ENCODE results near the gene FAM124A. TPM values are rescaled to one million over a fixed set of nuclear protein-coding genes. Genes with fewer than 3 reads are reported as not detected.

The FAM124A gene
- total RNA-seq, 5 donors from 2014 or later (not counting 1 experiment from before 2014, with no cell fraction given) = 0.09 TPM; not detected in 4

DNA sequence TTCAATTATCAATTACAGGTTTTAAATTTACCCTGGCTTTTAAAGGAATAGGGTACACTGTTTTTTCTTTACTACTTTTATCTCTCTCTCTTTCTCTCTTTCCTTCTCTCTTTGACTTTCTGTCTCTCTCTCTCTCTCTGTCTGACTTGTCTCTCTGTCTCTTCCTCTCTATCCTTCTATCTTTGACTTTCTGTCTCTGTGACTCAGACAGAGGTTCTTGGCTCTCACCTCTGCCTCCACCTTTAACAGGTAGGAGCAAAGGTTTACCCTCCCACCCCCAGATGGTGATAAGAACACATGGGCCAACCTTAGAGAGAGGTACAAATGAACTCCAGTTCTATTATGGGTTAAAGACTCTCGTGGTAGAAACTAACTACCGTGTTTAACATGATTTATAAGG is 20.3 kb upstream of the FAM124A start:
- WGBS (ENCODE audit: insufficient coverage) = no CpG with 5 or more reads among the region's 2 CpGs
- peaks cover 0 to 8% (median 4%) of the 10 kb centered on the region in 3 donors for H3K9me3 Mint-ChIP-seq
- no peaks in the 10 kb centered on the region for H3K4me1 ChIP-seq (ENCODE audit: control insufficient read depth in 1 of 2, extremely low read depth in 1 of 2, insufficient read depth in 2 of 2, low read length in 2 of 2)
- H3K4me3 ChIP-seq (ENCODE audit: control insufficient read depth in 1 of 2, extremely low read depth in 1 of 2, low read length in 1 of 2) = no peak overlapping the region
- H3K27ac Mint-ChIP-seq = no peak overlapping the region
- ATAC-seq (replicated peaks in 1 of 4) (no peak), DNase-seq (no peak)
- no peaks in the 10 kb centered on the region for H3K4me1 Mint-ChIP-seq
- H3K36me3 Mint-ChIP-seq = no peaks in the 10 kb centered on the region
- H3K27me3 ChIP-seq (replicated peaks in 1 of 2; ENCODE audit: control insufficient read depth in 2 of 2, extremely low read depth in 1 of 2, insufficient read depth in 2 of 2, low read length in 1 of 2) = peaks cover 0 to 11% of the 10 kb centered on the region in 2 experiments
- POLR2A ChIA-PET = no interaction called here
- peaks cover 15 to 22% of the 10 kb centered on the region in 2 donors for H3K27me3 Mint-ChIP-seq
- H3K27ac ChIP-seq (ENCODE audit: low read length) = no peak overlapping the region
- H3K36me3 ChIP-seq (ENCODE audit: control insufficient read depth in 2 of 2, extremely low read depth in 1 of 2, insufficient read depth in 1 of 2, low read length in 1 of 2) = no peaks in the 10 kb centered on the region
- H3K4me3 Mint-ChIP-seq = no peak overlapping the region
- CTCF ChIA-PET = no interaction called here
- no peaks in the 10 kb centered on the region for H3K9me3 ChIP-seq

DNA sequence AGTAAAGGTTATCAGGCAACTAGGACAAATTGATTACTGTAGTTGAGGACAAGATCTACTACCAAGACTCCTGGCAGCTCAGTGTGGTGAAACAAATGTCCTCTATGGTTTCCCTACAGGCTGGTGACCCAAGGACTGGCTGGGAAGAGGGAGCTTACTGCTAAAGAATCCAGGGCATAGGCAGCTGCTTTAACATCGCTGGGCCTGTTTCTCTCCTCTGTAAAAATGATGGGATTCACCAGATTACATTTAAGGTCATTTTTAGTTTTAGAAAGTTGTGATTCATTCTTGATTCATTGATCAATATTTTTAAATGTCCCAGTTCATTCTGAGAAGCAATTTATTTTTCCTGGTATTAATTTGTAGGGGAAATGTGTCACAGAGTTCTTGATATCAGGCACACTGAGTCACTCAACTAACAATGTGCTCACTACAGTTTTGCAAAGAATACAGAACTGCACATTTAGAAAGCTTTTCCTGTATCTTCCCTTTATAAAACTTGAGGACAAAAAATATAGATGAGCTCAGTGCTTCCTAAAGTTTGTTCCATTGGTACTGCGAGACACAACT is 19.6 kb upstream of the FAM124A start:
- WGBS (ENCODE audit: insufficient coverage) = no CpG with 5 or more reads among the region's 2 CpGs
- Histone ChIP-seq H3K9me3 (no peaks in the 10 kb centered on the region), H3K4me1 (ENCODE audit: control insufficient read depth in 1 of 2, extremely low read depth in 1 of 2, insufficient read depth in 2 of 2, low read length in 2 of 2) (no peaks in the 10 kb centered on the region), H3K4me3 (ENCODE audit: control insufficient read depth in 1 of 2, extremely low read depth in 1 of 2, low read length in 1 of 2) (no peak overlapping the region), H3K27ac (ENCODE audit: low read length) (no peak overlapping the region), H3K27me3 (replicated peaks in 1 of 2; ENCODE audit: control insufficient read depth in 2 of 2, extremely low read depth in 1 of 2, insufficient read depth in 2 of 2, low read length in 1 of 2) (peaks cover 0 to 11% of the 10 kb centered on the region in 2 experiments), H3K36me3 (ENCODE audit: control insufficient read depth in 2 of 2, extremely low read depth in 1 of 2, insufficient read depth in 1 of 2, low read length in 1 of 2) (no peaks in the 10 kb centered on the region)
- Mint-ChIP-seq H3K4me3 (no peak overlapping the region), H3K27ac (no peak overlapping the region), H3K4me1 (no peaks in the 10 kb centered on the region), H3K27me3 (peaks cover 17 to 25% of the 10 kb centered on the region in 2 donors), H3K9me3 (peaks cover 0 to 8% (median 4%) of the 10 kb centered on the region in 3 donors), H3K36me3 (no peaks in the 10 kb centered on the region)
- ChIA-PET POLR2A (no interaction called here), CTCF (no interaction called here)
- ATAC-seq (replicated peaks in 1 of 4) (no peak), DNase-seq (no peak)

DNA sequence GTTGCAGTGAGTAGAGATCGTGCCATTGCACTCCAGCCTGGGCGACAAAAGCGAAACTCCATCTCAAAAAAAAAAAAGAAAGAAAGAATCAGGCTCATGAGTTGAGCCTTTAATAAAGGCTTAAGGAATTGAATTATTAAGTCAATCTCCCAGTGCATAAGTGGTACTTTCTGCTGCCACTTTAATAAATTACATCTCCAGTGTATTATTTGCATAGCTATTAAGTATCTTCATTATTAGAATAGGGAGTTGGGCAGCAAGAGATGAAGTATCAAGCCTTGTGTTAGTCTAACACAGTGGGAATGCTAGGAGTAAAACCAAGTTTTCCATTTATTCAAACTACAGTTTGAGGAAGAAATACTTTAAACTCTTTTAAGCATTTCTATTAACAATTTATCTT is 15.6 kb upstream of the FAM124A start:
- H3K4me3 Mint-ChIP-seq = no peak overlapping the region
- Histone ChIP-seq H3K4me3 (ENCODE audit: control insufficient read depth in 1 of 2, extremely low read depth in 1 of 2, low read length in 1 of 2) (no peak overlapping the region), H3K27me3 (replicated peaks in 1 of 2; ENCODE audit: control insufficient read depth in 2 of 2, extremely low read depth in 1 of 2, insufficient read depth in 2 of 2, low read length in 1 of 2) (peaks cover 2 to 17% of the 10 kb centered on the region in 2 experiments), H3K27ac (ENCODE audit: low read length) (no peak overlapping the region), H3K4me1 (ENCODE audit: control insufficient read depth in 1 of 2, extremely low read depth in 1 of 2, insufficient read depth in 2 of 2, low read length in 2 of 2) (no peaks in the 10 kb centered on the region), H3K9me3 (no peaks in the 10 kb centered on the region), H3K36me3 (ENCODE audit: control insufficient read depth in 2 of 2, extremely low read depth in 1 of 2, insufficient read depth in 1 of 2, low read length in 1 of 2) (no peaks in the 10 kb centered on the region)
- no peaks in the 10 kb centered on the region for H3K36me3 Mint-ChIP-seq
- ChIA-PET POLR2A (no interaction called here), CTCF (no interaction called here)
- peaks cover 36 to 47% of the 10 kb centered on the region in 2 donors for H3K27me3 Mint-ChIP-seq
- WGBS (ENCODE audit: insufficient coverage) = no CpG with 5 or more reads among the region's 3 CpGs
- no peaks in the 10 kb centered on the region for H3K9me3 Mint-ChIP-seq
- ATAC-seq (replicated peaks in 1 of 4) = no peak
- no peak for DNase-seq
- no peak overlapping the region for H3K27ac Mint-ChIP-seq
- H3K4me1 Mint-ChIP-seq = no peaks in the 10 kb centered on the region

DNA sequence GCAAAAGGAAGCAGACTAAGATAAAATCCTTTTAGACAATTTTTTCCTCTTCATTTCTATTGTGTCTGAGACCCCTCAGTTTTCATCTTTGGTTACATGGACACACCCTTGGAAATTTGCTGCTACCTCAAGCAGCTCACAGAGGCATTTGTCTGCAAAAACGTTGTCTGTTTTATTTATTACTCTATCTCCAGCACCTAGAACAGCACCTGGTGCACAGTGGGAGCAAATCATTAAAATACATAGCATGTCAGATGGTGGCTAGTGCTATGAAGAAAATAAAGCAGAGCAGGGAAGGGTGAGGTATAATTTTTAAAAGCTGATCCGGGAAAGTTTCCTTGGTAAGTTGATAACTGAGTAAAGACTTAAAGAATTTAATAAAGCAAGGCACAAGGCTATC is 14.3 kb upstream of the FAM124A start:
- no peak for DNase-seq
- H3K27ac ChIP-seq (ENCODE audit: low read length) = no peak overlapping the region
- no peak overlapping the region for H3K4me3 Mint-ChIP-seq
- CTCF ChIA-PET = no interaction called here
- no peaks in the 10 kb centered on the region for H3K36me3 Mint-ChIP-seq
- H3K36me3 ChIP-seq (ENCODE audit: control insufficient read depth in 2 of 2, extremely low read depth in 1 of 2, insufficient read depth in 1 of 2, low read length in 1 of 2) = no peaks in the 10 kb centered on the region
- no peaks in the 10 kb centered on the region for H3K4me1 Mint-ChIP-seq
- WGBS (ENCODE audit: insufficient coverage) = 71% methylated on average over 1 of the region's 2 CpGs
- POLR2A ChIA-PET = no interaction called here
- ATAC-seq (replicated peaks in 1 of 4) = no peak
- H3K9me3 ChIP-seq = no peaks in the 10 kb centered on the region
- H3K4me3 ChIP-seq (ENCODE audit: control insufficient read depth in 1 of 2, extremely low read depth in 1 of 2, low read length in 1 of 2) = no peak overlapping the region
- no peaks in the 10 kb centered on the region for H3K4me1 ChIP-seq (ENCODE audit: control insufficient read depth in 1 of 2, extremely low read depth in 1 of 2, insufficient read depth in 2 of 2, low read length in 2 of 2)
- H3K27me3 ChIP-seq (replicated peaks in 1 of 2; ENCODE audit: control insufficient read depth in 2 of 2, extremely low read depth in 1 of 2, insufficient read depth in 2 of 2, low read length in 1 of 2) = peaks cover 2 to 22% of the 10 kb centered on the region in 2 experiments
- H3K27me3 Mint-ChIP-seq = peaks cover 40 to 57% of the 10 kb centered on the region in 2 donors
- no peak overlapping the region for H3K27ac Mint-ChIP-seq
- H3K9me3 Mint-ChIP-seq = no peaks in the 10 kb centered on the region

DNA sequence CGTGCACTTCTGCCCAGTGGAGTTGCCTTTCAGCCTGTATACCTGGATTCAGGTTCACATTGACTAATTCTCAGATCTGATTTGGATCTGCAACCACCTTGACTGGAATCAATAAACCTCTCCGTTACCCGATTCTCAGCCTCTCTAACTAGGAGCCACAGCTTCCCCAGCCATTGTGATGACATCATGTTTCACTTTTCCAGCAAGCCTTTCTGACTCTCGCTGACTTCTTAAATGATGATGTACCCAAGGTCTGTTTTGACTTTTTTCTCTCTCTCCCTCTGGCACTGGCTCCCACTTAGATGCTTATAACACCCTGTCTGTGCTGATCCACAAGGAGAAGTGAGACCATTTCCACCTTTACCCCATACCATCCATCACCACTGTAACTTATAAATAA is 13.5 kb upstream of the FAM124A start:
- ATAC-seq (replicated peaks in 1 of 4) (no peak), DNase-seq (no peak)
- POLR2A ChIA-PET = no interaction called here
- no peaks in the 10 kb centered on the region for H3K9me3 Mint-ChIP-seq
- CTCF ChIA-PET = no interaction called here
- no peaks in the 10 kb centered on the region for H3K36me3 Mint-ChIP-seq
- peaks cover 42 to 56% of the 10 kb centered on the region in 2 donors for H3K27me3 Mint-ChIP-seq
- no peak overlapping the region for H3K4me3 Mint-ChIP-seq
- peaks cover 2 to 22% of the 10 kb centered on the region in 2 experiments for H3K27me3 ChIP-seq (replicated peaks in 1 of 2; ENCODE audit: control insufficient read depth in 2 of 2, extremely low read depth in 1 of 2, insufficient read depth in 2 of 2, low read length in 1 of 2)
- no peak overlapping the region for H3K27ac ChIP-seq (ENCODE audit: low read length)
- H3K36me3 ChIP-seq (ENCODE audit: control insufficient read depth in 2 of 2, extremely low read depth in 1 of 2, insufficient read depth in 1 of 2, low read length in 1 of 2) = no peaks in the 10 kb centered on the region
- H3K4me1 ChIP-seq (ENCODE audit: control insufficient read depth in 1 of 2, extremely low read depth in 1 of 2, insufficient read depth in 2 of 2, low read length in 2 of 2) = no peaks in the 10 kb centered on the region
- no peak overlapping the region for H3K27ac Mint-ChIP-seq
- H3K4me1 Mint-ChIP-seq = no peaks in the 10 kb centered on the region
- no peaks in the 10 kb centered on the region for H3K9me3 ChIP-seq
- no peak overlapping the region for H3K4me3 ChIP-seq (ENCODE audit: control insufficient read depth in 1 of 2, extremely low read depth in 1 of 2, low read length in 1 of 2)
- 70% methylated on average over 4 of the region's 4 CpGs for WGBS (ENCODE audit: insufficient coverage)

DNA sequence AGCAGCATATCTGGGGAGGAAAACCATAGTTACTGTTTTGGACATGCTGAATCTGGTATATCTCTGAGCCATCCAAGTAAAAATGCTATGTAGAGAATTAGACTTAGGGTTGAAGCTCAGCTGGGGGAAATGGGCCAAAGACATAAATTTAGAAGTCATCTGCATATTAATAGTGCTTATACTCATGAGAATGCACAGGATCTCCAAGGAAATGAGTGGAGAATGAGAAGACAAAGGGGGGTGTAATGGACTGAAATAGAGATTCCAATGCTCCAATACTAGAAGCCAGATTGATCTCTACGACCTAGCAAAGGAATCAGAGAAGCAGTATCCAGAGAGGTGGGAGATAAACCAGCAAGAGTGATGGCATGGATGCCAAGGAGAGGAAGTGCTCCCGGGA is 10.3 kb upstream of the FAM124A start:
- Mint-ChIP-seq H3K27me3 (peaks cover 44 to 58% of the 10 kb centered on the region in 2 donors), H3K4me1 (no peaks in the 10 kb centered on the region), H3K9me3 (no peaks in the 10 kb centered on the region), H3K4me3 (no peak overlapping the region), H3K36me3 (no peaks in the 10 kb centered on the region), H3K27ac (no peak overlapping the region)
- Histone ChIP-seq H3K4me1 (ENCODE audit: control insufficient read depth in 1 of 2, extremely low read depth in 1 of 2, insufficient read depth in 2 of 2, low read length in 2 of 2) (no peaks in the 10 kb centered on the region), H3K4me3 (ENCODE audit: control insufficient read depth in 1 of 2, extremely low read depth in 1 of 2, low read length in 1 of 2) (no peak overlapping the region), H3K36me3 (ENCODE audit: control insufficient read depth in 2 of 2, extremely low read depth in 1 of 2, insufficient read depth in 1 of 2, low read length in 1 of 2) (no peaks in the 10 kb centered on the region), H3K27me3 (replicated peaks in 1 of 2; ENCODE audit: control insufficient read depth in 2 of 2, extremely low read depth in 1 of 2, insufficient read depth in 2 of 2, low read length in 1 of 2) (peaks cover 2 to 20% of the 10 kb centered on the region in 2 experiments), H3K9me3 (no peaks in the 10 kb centered on the region), H3K27ac (ENCODE audit: low read length) (no peak overlapping the region)
- CTCF ChIA-PET = no interaction called here
- POLR2A ChIA-PET = no interaction called here
- WGBS (ENCODE audit: insufficient coverage) = no CpG with 5 or more reads among the region's 2 CpGs
- ATAC-seq (replicated peaks in 1 of 4) (no peak), DNase-seq (no peak)

DNA sequence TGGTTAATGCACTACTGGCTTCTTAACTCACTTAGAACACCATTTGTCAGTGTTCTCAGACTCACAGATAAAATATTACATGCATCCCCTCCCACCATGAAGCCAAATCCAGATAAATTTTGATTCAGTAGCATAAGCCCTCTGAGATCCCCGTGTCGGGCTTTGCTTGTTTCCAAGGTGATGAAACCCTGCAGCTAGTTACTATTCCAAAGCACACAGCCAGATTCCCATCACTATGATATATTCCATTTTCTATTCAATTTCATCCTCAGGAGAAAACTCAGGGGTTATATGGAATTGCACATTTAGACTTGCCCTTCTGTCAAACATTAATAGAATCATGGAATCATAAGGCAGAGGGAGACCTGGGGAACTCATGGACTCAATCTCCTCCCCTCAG is 9.4 kb upstream of the FAM124A start:
- Histone ChIP-seq H3K4me3 (ENCODE audit: control insufficient read depth in 1 of 2, extremely low read depth in 1 of 2, low read length in 1 of 2) (no peak overlapping the region), H3K36me3 (ENCODE audit: control insufficient read depth in 2 of 2, extremely low read depth in 1 of 2, insufficient read depth in 1 of 2, low read length in 1 of 2) (no peaks in the 10 kb centered on the region), H3K9me3 (no peaks in the 10 kb centered on the region), H3K27ac (ENCODE audit: low read length) (no peak overlapping the region), H3K4me1 (ENCODE audit: control insufficient read depth in 1 of 2, extremely low read depth in 1 of 2, insufficient read depth in 2 of 2, low read length in 2 of 2) (no peaks in the 10 kb centered on the region), H3K27me3 (replicated peaks in 1 of 2; ENCODE audit: control insufficient read depth in 2 of 2, extremely low read depth in 1 of 2, insufficient read depth in 2 of 2, low read length in 1 of 2) (peaks cover 2 to 24% of the 10 kb centered on the region in 2 experiments)
- POLR2A ChIA-PET = no interaction called here
- Mint-ChIP-seq H3K4me3 (no peak overlapping the region), H3K4me1 (no peaks in the 10 kb centered on the region), H3K9me3 (no peaks in the 10 kb centered on the region), H3K27ac (no peak overlapping the region), H3K36me3 (no peaks in the 10 kb centered on the region), H3K27me3 (peaks cover 45 to 61% of the 10 kb centered on the region in 2 donors)
- DNase-seq = no peak
- no peak for ATAC-seq (replicated peaks in 1 of 4)
- 80% methylated on average over 1 of the region's 2 CpGs for WGBS (ENCODE audit: insufficient coverage)
- CTCF ChIA-PET = no interaction called here
